MM.1S (cell line): ENCODE measurements around the gene KDM2A.
A peak's percentile ranks its signal among the peaks of the same experiment; 100 is the strongest.

ENCODE experiments used
- DNase-seq: peaks from one replicate; pipeline ENCODE4 v3.0.0-alpha.2; 2015
- H2AFZ ChIP-seq: fragments of 300-600 bp; sonication (generic); 2 replicates; pipeline ENCODE4 v1.6.0; 2016; ENCODE audit warnings: antibody characterized with exemption, low read length
- H3F3A ChIP-seq: fragments of 300-600 bp; sonication (generic); 2 replicates; pipeline ENCODE4 v1.6.1; 2016; ENCODE audit warnings: mild to moderate bottlenecking, antibody characterized with exemption, low read length, moderate library complexity, mixed read lengths; ENCODE audit not compliant: insufficient read depth
- H3K27ac ChIP-seq: fragments of 300-600 bp; sonication (generic); 2 replicates; pipeline ENCODE4 v1.5.1; 2016; ENCODE audit warnings: mild to moderate bottlenecking, low read length
- H3K27me3 ChIP-seq: fragments of 300-600 bp; sonication (generic); replicated peaks from 2 replicates; pipeline ENCODE4 v1.6.0; 2016; ENCODE audit warnings: low read length; ENCODE audit not compliant: insufficient read depth
- H3K36me3 ChIP-seq: fragments of 300-600 bp; sonication (generic); replicated peaks from 2 replicates; pipeline ENCODE4 v1.6.1; 2016; ENCODE audit warnings: mild to moderate bottlenecking, low read length, mixed read lengths; ENCODE audit not compliant: insufficient read depth
- H3K4me1 ChIP-seq: fragments of 300-600 bp; sonication (generic); 2 replicates; pipeline ENCODE4 v1.6.1; 2016; ENCODE audit warnings: low read length, mixed read lengths
- H3K4me2 ChIP-seq: fragments of 300-600 bp; sonication (generic); 2 replicates; pipeline ENCODE4 v1.6.0; 2016; ENCODE audit warnings: low read depth, low read length
- H3K4me3 ChIP-seq: fragments of 300-600 bp; sonication (generic); 2 replicates; pipeline ENCODE4 v1.5.1; 2016; ENCODE audit warnings: low read length, mixed read lengths
- H3K79me2 ChIP-seq: fragments of 300-600 bp; sonication (generic); 2 replicates; pipeline ENCODE4 v1.6.1; 2016; ENCODE audit warnings: mixed run types, low read length, mixed read lengths
- H3K9ac ChIP-seq: fragments of 300-600 bp; sonication (generic); 2 replicates; pipeline ENCODE4 v1.6.1; 2016; ENCODE audit warnings: low read length, mixed read lengths
- H3K9me2 ChIP-seq: fragments of 300-600 bp; sonication (generic); replicated peaks from 2 replicates; pipeline ENCODE4 v1.6.1; 2016; ENCODE audit warnings: mild to moderate bottlenecking, low read length, mixed read lengths; ENCODE audit not compliant: insufficient read depth
- H3K9me3 ChIP-seq: fragments of 300-600 bp; sonication (generic); replicated peaks from 2 replicates; pipeline ENCODE4 v1.6.1; 2016; ENCODE audit warnings: mild to moderate bottlenecking, low read length, mixed read lengths; ENCODE audit not compliant: insufficient read depth
- H4K20me1 ChIP-seq: fragments of 300-600 bp; sonication (generic); 2 replicates; pipeline ENCODE4 v1.6.1; 2016; ENCODE audit warnings: mild to moderate bottlenecking, low read length, moderate library complexity, mixed read lengths; ENCODE audit not compliant: insufficient read depth
- CTCF ChIP-seq: fragments of 300-600 bp; sonication (generic); IDR thresholded peaks from 2 replicates; pipeline ENCODE4 v1.5.1; 2016; ENCODE audit warnings: antibody characterized with exemption, low read length, mixed read lengths
- EZH2 ChIP-seq: fragments of 300-600 bp; sonication (generic); optimal IDR thresholded peaks from 2 replicates; pipeline ENCODE3; 2017; ENCODE audit warnings: low read depth, mild to moderate bottlenecking, antibody characterized with exemption, low read length, mixed read lengths
- EZH2phosphoT487 ChIP-seq: fragments of 300-600 bp; sonication (generic); IDR thresholded peaks from 2 replicates; pipeline ENCODE4 v1.6.1; 2018; ENCODE audit warnings: antibody characterized with exemption, low read length

The KDM2A gene

GRCh38 chr11:67117176-67117575, 1.9 kb upstream of the KDM2A start:
- peak overlapping the region; percentile 49; the same call in 1 of the 2 replicates for H3K9ac ChIP-seq
- H3K27me3 ChIP-seq: no peaks in the 10 kb centered on the region
- H3K9me2 ChIP-seq: no peaks in the 10 kb centered on the region
- H3K4me3 ChIP-seq: peak overlapping the region; percentile 50; the same call in 1 of the 2 replicates
- H4K20me1 ChIP-seq: 0 out of 2 replicates have a peak, but pooled peaks cover 4% of the 10 kb centered on the region
- peaks cover 48% of the 10 kb centered on the region for H3F3A ChIP-seq
- TF ChIP-seq EZH2phosphoT487: no peak
- no peak for TF ChIP-seq EZH2
- TF ChIP-seq CTCF: no peak
- peak overlapping the region; percentile 76 for H2AFZ ChIP-seq
- H3K4me1 ChIP-seq: peaks cover 9% of the 10 kb centered on the region
- no peak for DNase-seq
- H3K4me2 ChIP-seq: peak overlapping the region; percentile 61; the same call in 1 of the 2 replicates
- no peak overlapping the region for H3K27ac ChIP-seq
- H3K79me2 ChIP-seq: peaks cover 29% of the 10 kb centered on the region
- no peaks in the 10 kb centered on the region for H3K36me3 ChIP-seq
- no peaks in the 10 kb centered on the region for H3K9me3 ChIP-seq

GRCh38 chr11:67117672-67118180, 1.3 kb upstream of the KDM2A start:
- Histone ChIP-seq H3K9me2 (no peaks in the 10 kb centered on the region), H3K36me3 (no peaks in the 10 kb centered on the region), H3K79me2 (peaks cover 33% of the 10 kb centered on the region), H3K9ac (peak overlapping the region; percentile 49; the same call in 1 of the 2 replicates), H3F3A (peaks cover 44% of the 10 kb centered on the region), H3K4me2 (peak overlapping the region; percentile 61; the same call in 1 of the 2 replicates), H3K27ac (no peak overlapping the region), H4K20me1 (0 out of 2 replicates have a peak, but pooled peaks cover 4% of the 10 kb centered on the region), H3K4me1 (peaks cover 7% of the 10 kb centered on the region), H2AFZ (peak overlapping the region; percentile 76), H3K9me3 (no peaks in the 10 kb centered on the region), H3K4me3 (peak overlapping the region; percentile 50; the same call in 1 of the 2 replicates), H3K27me3 (no peaks in the 10 kb centered on the region)
- DNase-seq: no peak
- TF ChIP-seq EZH2phosphoT487 (no peak), EZH2 (no peak), CTCF (no peak)

GRCh38 chr11:67118181-67118766, 789 bp upstream of the KDM2A start:
- H3K9me2 ChIP-seq: no peaks in the 10 kb centered on the region
- peaks cover 11% of the 10 kb centered on the region for H3K4me1 ChIP-seq
- H4K20me1 ChIP-seq: 0 out of 2 replicates have a peak, but pooled peaks cover 4% of the 10 kb centered on the region
- H3K27ac ChIP-seq: peak overlapping the region; percentile 80
- H3K36me3 ChIP-seq: no peaks in the 10 kb centered on the region
- H3F3A ChIP-seq: peaks cover 38% of the 10 kb centered on the region
- H3K4me2 ChIP-seq: peak overlapping the region; percentile 79
- H3K27me3 ChIP-seq: no peaks in the 10 kb centered on the region
- H2AFZ ChIP-seq: no peak overlapping the region
- H3K79me2 ChIP-seq: peaks cover 39% of the 10 kb centered on the region
- peak overlapping the region; percentile 82 for H3K9ac ChIP-seq
- DNase-seq: peak; percentile 17
- no peaks in the 10 kb centered on the region for H3K9me3 ChIP-seq
- no peak for TF ChIP-seq EZH2
- no peak for TF ChIP-seq EZH2phosphoT487
- TF ChIP-seq CTCF: no peak
- peak overlapping the region; percentile 59 for H3K4me3 ChIP-seq
